SU-DHL-6 (cell line): Measurements from ENCODE around the gene SUMF1.

ENCODE experiments used
- CTCF ChIP-seq: fragments of 200-600 bp; sonication (generic); IDR thresholded peaks from one replicate; pipeline ENCODE4 v1.5.1; 2017; ENCODE audit warnings: antibody characterized with exemption, mild to moderate bottlenecking, low read length, moderate library complexity; ENCODE audit not compliant: insufficient read depth, poor library complexity, severe bottlenecking
- EZH2phosphoT487 ChIP-seq: fragments of 200-600 bp; sonication (generic), shearing (Covaris generic); conservative IDR thresholded peaks from 2 replicates; pipeline ENCODE4 v1.6.1; 2018; ENCODE audit warnings: mild to moderate bottlenecking, antibody characterized with exemption, low read length, moderate library complexity, mixed read lengths

- no peak for TF ChIP-seq CTCF
- TF ChIP-seq EZH2phosphoT487, result no peak
Measured at GRCh38 chr3:4335840-4336562, 131.1 kb downstream of the SUMF1 start.
